Calu3 (cell line): ENCODE data around the gene PTPRN2. TPM values are rescaled to one million over a fixed set of nuclear protein-coding genes. Genes with fewer than 3 reads are reported as not detected.

ENCODE experiments used
- BruUV-seq: library from RNA; stranded (reverse); fragments of 400-500 nt; replicated peaks from 2 replicates; lab custom pipeline; 2021; lab: Mats Ljungman, UMichigan
- CTCF ChIA-PET: fragments of 300-600 bp; sonication (Branson Sonifier 250); formaldehyde crosslinking; loops from one replicate; lab custom pipeline; 2022; ENCODE audit warnings: antibody characterized with exemption; lab: Charles Lee
- DNase-seq: peaks from one replicate; pipeline ENCODE4 v3.0.0; 2022
- H3K27ac Mint-ChIP-seq: one replicate; pipeline ENCODE4 v1.8.0; 2022; ENCODE audit warnings: mixed read lengths; ENCODE audit not compliant: unreplicated experiment
- H3K27me3 Mint-ChIP-seq: one replicate; pipeline ENCODE4 v1.8.0; 2022; ENCODE audit warnings: mixed read lengths; ENCODE audit not compliant: unreplicated experiment
- H3K36me3 Mint-ChIP-seq: one replicate; pipeline ENCODE4 v1.8.0; 2022; ENCODE audit warnings: mild to moderate bottlenecking, moderate library complexity, mixed read lengths; ENCODE audit not compliant: insufficient read depth, unreplicated experiment
- H3K4me1 Mint-ChIP-seq: one replicate; pipeline ENCODE4 v1.8.0; 2022; ENCODE audit warnings: mild to moderate bottlenecking, low read depth, mixed read lengths; ENCODE audit not compliant: unreplicated experiment
- H3K4me3 Mint-ChIP-seq: one replicate; pipeline ENCODE4 v1.8.0; 2022; ENCODE audit warnings: mild to moderate bottlenecking, low read depth, moderate library complexity, mixed read lengths; ENCODE audit not compliant: unreplicated experiment
- H3K9me3 Mint-ChIP-seq: one replicate; pipeline ENCODE4 v1.8.0; 2022; ENCODE audit warnings: low read depth, mixed read lengths; ENCODE audit not compliant: unreplicated experiment
- CTCF ChIP-seq: fragments of 200-600 bp; IDR thresholded peaks from one replicate; pipeline ENCODE4 v1.8.0; 2022; ENCODE audit warnings: antibody characterized with exemption; ENCODE audit not compliant: unreplicated experiment
- intact Hi-C: fragments of 100-400 bp; cut with micrococcal nuclease; formaldehyde crosslinking; loops from one replicate; pipeline ENCODE4 v1.10.0; 2022; ENCODE audit not compliant: unreplicated experiment
- total RNA-seq: library from RNA; stranded (reverse); gene quantifications from 2 replicates; pipeline ENCODE4 v1.2.3, GENCODE V29; 2022

The PTPRN2 gene
- total RNA-seq, 1 experiment from 2014 or later: 2.0 TPM

GRCh38 chr7:157925383-157925875 is 662.2 kb downstream of the PTPRN2 start:
- no peak for TF ChIP-seq CTCF
- no TSS peak for BruUV-seq
- Mint-ChIP-seq H3K9me3 (peaks cover 7% of the 10 kb centered on the region), H3K36me3 (no peaks in the 10 kb centered on the region), H3K27me3 (no peaks in the 10 kb centered on the region), H3K4me3 (no peak overlapping the region), H3K27ac (no peak overlapping the region), H3K4me1 (no peaks in the 10 kb centered on the region)
- no peak for DNase-seq
- intact Hi-C loops: no loop called here
- CTCF ChIA-PET: no interaction called here

- DNase-seq: no peak
- CTCF ChIA-PET: no interaction called here
- Mint-ChIP-seq H3K36me3 (no peaks in the 10 kb centered on the region), H3K4me1 (no peaks in the 10 kb centered on the region), H3K27me3 (no peaks in the 10 kb centered on the region), H3K9me3 (peaks cover 7% of the 10 kb centered on the region), H3K27ac (no peak overlapping the region), H3K4me3 (no peak overlapping the region)
- no peak for TF ChIP-seq CTCF
- intact Hi-C loops: no loop called here
- BruUV-seq: no TSS peak
Measured at GRCh38 chr7:157923903-157924630, 663.6 kb downstream of the PTPRN2 start.

DNA sequence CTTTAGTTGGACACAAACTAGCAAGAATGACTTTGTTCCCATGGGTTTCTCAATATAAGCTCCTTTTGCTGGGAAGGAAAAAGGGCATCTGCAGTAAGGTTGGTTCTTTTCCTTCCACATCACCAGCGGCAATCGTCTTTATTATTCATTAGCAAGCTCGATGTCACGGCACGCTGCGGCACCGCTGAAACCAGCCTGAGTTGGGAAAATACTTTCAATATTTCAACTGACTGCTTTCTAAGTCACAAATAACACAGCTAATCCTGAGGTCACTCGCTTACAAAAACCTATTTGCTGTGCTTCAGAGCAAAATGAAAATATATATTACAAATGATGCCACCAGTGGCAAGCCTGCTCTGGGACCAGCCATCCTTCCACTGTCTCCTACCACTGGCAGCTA is 665.0 kb downstream of the PTPRN2 start:
- Mint-ChIP-seq H3K27ac (no peak overlapping the region), H3K9me3 (peaks cover 14% of the 10 kb centered on the region), H3K4me1 (no peaks in the 10 kb centered on the region), H3K4me3 (no peak overlapping the region), H3K27me3 (no peaks in the 10 kb centered on the region), H3K36me3 (no peaks in the 10 kb centered on the region)
- no peak for DNase-seq
- no peak for TF ChIP-seq CTCF
- intact Hi-C loops: no loop called here
- BruUV-seq: no TSS peak
- CTCF ChIA-PET: no interaction called here

DNA sequence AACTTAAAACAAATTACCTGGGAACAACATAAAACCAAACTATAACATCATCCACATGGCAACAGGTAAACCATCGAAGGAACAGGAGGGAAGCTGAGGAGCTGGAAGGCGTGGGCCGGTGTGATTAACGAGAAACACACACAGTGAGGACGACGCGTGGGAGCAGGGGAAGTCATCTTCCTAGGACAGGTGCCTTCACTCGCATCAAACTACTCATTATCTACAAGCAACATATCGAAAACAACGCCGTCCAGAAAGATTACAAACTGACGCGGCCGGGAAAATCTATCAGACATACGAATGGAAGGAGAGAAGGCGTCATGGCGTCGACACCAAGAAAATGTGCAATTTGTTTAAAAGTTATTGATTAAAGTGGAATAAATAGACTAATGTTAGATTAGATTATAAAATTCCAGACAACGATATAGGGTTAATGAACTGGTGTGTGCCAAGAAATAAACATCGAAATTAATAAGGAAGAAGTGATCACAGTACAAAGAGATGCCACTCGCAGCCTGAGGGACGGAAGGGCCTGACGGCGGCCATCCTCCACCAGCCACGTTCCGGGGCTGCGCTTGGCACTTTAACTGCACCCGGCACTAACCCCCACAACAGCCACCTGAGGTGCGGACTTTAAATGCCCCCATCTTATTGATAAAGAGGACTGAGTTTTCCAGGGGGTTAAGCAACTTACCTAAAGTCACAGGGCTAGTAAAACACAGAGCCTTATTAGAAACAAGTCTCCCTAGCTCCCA is 669.1 kb downstream of the PTPRN2 start:
- BruUV-seq: no TSS peak

More for the DNA sequence above, 669.1 kb downstream of the PTPRN2 start:
- Mint-ChIP-seq H3K4me1 (no peaks in the 10 kb centered on the region), H3K4me3 (no peak overlapping the region), H3K9me3 (peaks cover 17% of the 10 kb centered on the region), H3K27ac (no peak overlapping the region), H3K36me3 (no peaks in the 10 kb centered on the region), H3K27me3 (no peaks in the 10 kb centered on the region)
- no peak for DNase-seq
- CTCF ChIA-PET: no interaction called here
- intact Hi-C loops: no loop called here
- TF ChIP-seq CTCF: no peak
